CD4-positive, alpha-beta T cell treated with Interleukin-6 for 4 hours (primary cell): ENCODE data around the gene TFPI2.

Experiments used
- DNase-seq: peaks from one replicate; pipeline ENCODE4 v3.0.0-alpha.2; 2020; ENCODE audit warnings: mixed read lengths

The TFPI2 gene

DNA sequence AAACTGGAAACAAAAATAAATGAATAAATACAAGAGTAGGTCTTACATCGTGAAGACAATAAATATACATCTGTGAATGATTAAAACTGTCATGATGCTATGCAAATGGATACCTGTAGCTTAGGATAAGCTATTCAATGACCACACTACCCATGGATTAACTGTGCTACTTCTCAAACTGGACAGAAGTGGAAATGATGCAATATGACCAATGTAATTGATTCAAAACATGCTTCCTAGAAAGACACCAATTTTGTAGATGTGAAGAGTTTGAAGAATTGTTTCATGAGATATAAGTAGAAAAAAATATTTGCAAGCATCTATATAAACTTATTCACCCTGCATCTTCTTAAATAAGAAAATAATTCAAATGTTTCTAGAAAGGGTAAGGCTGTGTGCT, 36.1 kb downstream of the TFPI2 start:
- DNase-seq: no peak

- DNase-seq: no peak
Observed at GRCh38 chr7:93851536-93851935, 39.0 kb downstream of the TFPI2 start.

GRCh38 chr7:93843260-93843659, 47.3 kb downstream of the TFPI2 start:
- no peak for DNase-seq

GRCh38 chr7:93838966-93839365, 51.6 kb downstream of the TFPI2 start:
- no peak for DNase-seq

- DNase-seq: no peak
Observed at GRCh38 chr7:93837245-93837644, 53.3 kb downstream of the TFPI2 start.

- DNase-seq: no peak
Observed at GRCh38 chr7:93836116-93836515, 54.4 kb downstream of the TFPI2 start.

DNA sequence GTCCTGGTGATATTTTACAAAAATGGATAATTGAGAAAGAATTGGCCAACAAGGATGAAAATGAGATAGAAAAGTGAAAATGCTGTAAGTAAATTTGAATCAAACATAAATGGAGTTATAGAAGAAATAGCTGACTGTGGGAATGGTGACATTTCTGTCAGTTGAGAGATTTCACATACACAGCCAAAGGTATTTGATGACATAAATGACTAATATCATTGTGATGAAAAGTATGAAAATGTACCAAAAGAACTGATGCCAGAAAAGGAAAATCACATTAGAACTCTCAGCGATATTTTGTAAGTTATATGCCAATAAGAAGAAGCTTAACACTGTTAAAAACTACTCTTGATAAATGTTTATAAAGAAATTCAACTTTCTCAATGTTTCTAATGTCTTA, 54.9 kb downstream of the TFPI2 start:
- DNase-seq: no peak
